HG03095 (cell line): Measurements from ENCODE around the gene ZDHHC7.
"Not testable (repeated sequence)": the region's sequence is repeated elsewhere in the genome, so short reads cannot be mapped to it uniquely, and the experiment has no call there.

Source experiments
- ATAC-seq: cut with Tn5 transposase; IDR thresholded peaks from one replicate; pipeline ENCODE4 v1.9.1; 2021; ENCODE audit warnings: moderate library complexity; ENCODE audit not compliant: unreplicated experiment

Gene ZDHHC7

DNA sequence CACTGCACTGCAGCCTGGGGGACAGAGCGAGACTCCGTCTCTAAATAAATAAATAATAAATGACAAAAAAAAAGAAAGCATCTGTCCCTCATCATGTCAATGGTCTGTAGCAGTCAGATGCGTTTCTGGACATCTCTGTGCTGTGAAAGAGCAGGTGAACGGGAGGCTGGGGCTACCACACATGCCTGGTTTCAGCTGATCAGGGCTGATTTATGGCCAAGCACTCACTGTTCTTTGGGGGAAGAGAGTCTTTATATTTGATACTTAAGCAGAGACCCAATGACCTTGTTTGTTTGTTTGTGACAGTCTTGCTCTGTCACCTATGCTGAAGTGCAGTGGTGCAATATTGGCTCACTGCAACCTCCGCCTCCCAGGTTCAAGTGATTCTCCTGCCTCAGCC, 33.7 kb upstream of the ZDHHC7 start:
- no peak for ATAC-seq

DNA sequence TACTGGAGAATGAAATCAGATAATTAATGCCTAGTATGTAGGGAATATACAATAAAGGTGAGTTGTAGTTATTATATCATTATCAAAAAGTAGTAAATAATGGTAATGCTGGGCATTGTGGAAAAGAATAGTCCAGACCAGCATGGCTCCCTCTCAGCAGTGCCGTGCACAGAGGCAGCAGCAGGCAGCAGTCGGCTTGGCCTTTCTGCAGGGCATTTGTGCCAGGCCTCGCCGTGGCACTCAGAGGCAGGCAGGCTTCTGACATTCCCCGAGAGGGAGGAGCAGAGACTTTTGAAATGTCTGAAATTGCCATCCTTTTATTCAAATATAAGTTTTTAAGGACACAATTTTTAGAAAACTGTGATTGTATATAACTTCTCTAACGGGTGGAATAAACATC, 31.3 kb upstream of the ZDHHC7 start:
- ATAC-seq, result no peak

DNA sequence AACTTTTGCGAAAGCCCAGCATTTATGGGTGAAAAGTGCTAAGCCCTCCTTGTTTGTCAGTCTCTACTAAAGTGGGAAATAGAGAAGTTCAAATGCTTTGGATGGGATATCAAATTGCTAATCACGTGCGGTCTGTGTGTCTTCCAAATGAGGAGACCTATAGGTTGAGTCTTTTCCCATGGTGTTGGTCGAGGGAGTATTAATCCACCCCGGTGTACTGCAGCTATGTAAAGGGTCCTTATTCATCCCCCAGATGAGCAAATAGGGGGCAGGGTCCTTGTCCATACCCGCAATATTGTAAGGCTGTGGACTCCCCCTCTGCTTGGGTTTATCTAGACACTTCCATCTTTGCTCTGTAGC, 30.8 kb upstream of the ZDHHC7 start:
- no peak for ATAC-seq

DNA sequence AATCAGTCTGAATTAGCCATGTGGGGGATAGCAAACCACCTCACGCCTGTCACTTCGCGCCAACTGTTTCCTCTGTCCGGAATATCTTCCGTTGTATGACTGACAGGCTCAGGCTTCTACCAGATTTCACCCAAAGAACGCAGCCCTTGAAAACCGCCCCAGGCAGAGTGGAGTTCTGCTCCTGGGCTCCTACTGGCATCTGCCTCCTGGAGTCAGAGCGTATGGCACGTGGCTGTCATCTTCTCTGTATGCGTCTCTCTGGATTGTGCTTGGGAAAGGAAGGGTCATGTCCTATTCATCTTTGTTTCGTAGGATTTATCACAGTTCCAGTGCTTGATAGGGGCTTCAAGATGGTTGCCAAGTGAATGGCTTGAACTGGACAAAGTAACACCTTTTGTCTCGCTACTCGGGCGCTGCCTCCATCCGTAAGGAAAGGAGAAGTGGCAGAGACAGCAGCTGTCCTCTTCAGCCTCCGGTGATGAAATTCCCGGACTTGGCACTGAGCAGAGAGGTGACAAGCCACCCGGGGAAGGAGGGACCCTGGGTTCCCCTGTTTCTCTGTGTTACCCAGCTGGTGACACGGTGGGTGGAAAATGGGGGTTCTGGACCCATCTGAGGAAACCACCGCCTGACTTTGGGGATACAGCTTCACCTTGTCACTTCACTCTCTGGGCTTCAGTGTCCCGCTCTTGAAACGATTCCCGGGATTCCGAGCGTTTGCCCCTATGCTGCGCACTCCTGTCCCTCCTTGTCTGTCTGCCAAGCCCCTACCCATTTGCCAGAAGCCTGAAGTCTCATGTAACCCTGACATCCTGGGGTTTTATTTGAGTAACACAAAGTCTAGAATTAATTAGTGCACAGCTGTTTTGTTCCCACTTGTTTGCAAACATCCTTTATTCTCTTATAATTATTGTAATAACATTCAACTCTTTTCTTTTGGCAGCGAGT, 30.2 kb upstream of the ZDHHC7 start:
- ATAC-seq, result no peak

DNA sequence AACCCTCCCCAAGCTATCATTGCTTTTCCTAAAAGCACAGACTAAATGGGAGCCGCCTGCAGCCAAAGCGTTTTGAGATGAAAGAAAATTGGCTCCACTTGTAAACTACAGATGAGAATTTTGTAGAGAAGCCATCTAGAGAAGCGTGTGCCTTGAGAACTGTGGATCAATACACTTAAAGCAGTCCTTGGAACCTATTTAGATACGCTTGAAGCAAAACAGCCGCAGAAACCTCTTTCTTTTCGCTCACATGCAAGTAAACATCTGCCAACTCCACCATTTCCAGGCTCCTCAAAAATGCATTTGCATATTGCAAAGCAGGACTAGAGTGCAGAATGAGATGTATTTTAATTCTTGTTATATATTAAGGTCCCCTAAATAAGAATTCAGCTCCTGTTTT, 29.4 kb upstream of the ZDHHC7 start:
- ATAC-seq, result no peak

DNA sequence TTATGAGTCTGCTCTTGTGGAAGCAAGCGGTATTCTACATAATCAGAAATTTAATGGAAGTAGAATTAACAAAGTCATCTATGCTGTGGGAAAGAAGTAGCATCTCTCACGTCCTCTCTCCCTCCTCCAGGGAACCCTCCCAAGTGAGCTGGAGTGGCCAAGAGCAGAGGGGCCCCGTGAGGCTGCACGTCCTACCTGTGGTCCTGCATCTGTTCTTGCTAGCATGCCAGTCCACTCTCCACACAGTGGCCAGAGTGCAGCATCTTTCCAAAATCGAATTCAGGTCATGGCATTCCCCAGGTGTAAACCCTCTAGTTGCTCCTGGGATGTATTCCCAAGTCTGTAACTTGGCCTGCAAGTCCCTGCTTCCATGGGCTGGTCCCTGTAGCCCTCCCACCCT, 26.4 kb upstream of the ZDHHC7 start:
- no peak for ATAC-seq

DNA sequence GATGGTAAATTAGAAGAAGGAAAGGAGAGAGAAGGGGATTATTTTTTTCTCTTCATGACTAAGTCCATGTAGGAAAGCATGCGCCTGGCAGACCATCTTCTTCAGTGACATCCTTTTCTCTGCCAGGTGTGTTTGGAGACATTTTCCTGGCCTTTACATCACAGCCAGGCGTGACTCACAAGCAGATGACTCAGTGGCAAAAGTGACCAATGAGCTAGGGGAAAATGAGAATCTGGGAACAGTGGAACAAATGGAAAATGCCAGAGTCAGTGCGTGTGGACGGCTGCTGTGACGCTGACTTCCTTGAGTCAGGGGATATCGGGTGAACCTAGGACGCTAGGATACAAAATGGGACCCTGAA, 25.7 kb upstream of the ZDHHC7 start:
- no peak for ATAC-seq

DNA sequence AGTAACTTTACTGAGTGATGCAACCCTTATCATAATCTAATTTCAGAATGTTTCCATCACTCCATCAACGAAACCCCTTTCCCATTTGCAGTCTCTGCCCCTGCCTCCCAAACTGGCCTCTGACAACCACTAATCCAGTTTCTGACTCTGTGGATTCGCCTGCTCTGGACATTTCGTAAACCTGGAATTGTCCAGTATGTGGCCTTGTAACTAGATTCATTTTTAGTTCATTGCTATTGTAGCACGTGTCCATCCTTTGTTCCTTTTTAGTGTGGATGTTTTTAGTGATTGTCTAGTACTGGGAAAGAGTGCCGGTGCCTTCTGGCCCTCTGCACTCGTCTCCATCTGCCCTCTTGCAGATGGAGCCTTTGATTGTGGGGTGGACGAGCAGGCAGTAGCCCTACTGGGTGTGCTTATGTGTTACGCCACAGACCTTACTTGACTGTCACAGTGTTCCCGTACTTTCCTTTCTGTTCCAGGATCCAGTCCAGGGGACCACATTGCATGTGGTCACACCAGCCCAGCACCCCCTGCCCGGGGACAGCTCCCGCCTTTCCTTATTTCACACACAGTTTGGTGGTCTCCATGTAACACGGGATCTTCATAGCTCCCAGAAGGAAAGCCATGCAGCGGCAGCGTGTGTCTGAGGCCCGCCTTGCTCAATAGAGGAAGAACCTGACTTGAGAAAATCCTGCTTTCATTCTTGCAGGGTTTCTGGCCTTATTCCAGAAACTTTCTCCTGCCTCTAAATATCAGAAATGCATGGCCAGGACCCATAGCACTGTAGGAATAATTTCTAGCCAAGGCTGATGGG, 25.1 kb upstream of the ZDHHC7 start:
- ATAC-seq, result no peak

DNA sequence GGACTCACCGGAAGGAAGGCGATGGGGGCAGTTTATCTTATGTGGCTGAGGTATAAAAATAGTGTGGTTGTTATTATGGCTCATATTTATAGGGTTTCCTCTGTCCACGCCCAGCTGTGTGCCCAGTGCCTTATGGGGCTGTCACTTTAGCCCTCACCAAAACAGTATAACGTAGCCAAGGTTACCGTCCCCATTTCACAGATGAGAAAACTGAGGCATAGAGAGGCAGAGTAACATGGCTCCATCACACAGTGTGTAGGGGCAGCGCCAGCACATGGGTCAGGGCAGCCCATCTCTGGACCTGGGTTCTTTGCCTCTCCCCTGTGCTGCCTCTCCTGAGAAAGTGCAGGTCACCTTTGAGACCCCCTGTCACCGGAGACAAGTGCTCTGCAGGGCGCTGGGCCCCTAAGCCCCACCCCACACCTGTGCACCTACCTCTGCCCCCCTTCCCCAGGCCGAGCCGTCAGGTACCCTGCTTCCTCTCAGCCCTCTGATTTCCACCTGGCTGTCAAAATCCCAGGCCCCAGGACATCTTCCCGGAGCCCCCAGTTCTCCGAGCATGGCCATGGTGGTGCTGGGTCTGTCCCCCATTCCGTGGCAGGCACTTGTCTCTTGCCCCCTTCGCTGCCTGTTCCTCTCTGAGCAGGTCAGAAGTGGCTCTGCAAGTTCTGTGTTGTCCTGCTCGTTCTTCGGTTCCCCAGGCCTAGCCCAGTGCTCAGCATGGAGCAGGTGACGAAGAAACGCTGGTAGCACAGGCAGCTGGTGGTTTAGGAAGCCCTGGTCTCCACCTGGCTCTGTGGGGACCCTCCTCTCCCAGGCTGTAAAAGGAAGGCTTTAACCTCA, 23.5 kb upstream of the ZDHHC7 start:
- no peak for ATAC-seq

DNA sequence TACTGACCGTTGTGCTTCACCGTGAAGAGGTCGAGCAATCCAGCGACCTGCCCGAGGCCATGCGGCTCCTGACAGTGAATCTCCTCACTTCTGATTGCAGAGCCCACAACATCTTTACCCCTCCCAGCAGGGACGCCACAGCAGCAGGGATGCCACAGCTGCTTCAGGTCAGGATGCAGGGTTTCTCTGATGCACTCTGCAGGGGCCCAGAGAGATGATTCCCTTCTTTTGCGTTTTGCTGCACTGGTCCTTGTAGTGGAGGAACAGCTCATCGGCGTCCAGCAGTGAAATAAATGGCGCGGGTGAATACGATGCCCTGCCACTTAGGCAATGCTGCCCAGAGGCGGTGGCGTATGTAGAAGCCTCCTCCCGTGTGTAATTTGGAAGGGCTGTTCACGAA, 21.8 kb upstream of the ZDHHC7 start:
- ATAC-seq, result no peak

DNA sequence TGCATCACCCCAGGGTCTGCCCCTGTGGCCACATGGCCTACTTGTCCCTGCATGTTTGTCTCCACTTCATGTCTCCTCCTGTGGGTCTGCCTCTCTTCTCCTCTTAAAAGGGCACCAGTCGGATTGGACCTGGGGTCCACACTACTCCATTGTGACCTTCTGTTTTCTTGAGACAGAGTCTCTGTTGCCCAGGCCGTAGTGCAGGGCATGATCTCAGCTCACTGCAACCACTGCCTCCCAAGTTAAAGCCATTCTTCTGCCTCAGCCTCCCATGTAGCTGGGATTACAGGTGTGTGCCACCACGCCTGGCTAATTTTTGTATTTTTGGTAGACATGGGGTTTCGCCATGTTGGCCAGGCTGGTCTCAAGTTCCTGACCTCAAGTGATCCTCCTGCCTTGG, 20.9 kb upstream of the ZDHHC7 start:
- not testable (repeated sequence) for ATAC-seq

DNA sequence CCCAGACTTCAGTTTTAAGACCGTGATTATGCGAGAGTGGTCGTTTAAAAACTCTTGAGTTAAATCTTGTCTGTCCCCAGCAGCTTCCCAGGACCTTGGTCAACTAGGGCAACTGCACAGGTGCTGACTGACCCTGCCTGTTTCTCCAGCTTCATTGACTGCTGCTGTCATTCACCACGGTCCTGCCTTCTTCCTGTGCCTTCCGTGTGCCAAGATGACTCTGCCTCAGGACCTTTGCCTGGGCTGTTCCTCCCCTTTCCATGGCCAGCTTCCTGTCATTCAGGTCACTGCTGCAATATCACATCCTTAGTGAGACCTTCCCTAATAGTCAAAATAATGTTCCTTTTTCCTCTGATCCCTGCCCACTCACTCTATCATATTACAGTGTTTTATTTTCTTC, 20.1 kb upstream of the ZDHHC7 start:
- ATAC-seq, result no peak

DNA sequence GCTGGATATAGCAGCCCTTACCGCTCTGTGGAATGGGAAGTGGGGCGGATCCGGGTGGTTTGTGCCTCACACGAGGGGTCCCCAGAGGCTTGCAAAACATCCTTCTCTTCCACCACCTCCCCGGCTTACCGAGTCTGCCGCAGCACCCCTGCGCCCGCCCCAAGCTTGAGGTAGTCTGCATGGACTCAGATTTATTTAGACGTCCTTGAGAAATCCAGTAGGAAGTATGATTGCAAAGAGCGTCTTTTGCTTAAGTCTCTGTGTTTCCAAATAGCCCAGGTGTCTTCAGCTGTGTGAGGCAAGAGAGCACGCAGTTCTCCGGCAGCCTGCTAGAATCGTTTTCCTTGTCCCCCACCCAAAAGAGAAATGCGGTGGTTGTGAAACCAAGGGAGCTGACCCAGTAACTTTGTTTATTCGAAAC, 18.7 kb upstream of the ZDHHC7 start:
- no peak for ATAC-seq

DNA sequence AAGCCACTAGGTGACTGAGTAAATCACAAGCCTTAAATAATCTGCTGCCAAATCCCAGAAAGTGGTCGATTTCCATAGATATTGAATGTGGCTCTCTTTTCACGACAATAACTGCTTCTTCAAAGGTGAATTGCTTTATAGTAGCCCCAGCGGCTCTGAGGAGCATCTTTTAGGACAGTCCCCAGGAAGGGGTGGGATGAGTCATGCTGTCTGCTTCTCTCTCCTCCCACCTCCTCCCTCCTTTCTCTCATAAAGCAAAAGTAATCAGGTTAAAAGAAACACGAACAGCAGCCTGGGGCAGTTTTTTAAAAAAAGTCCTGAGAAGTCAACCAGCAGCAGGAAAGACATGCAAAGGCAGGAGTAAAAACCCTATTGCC, 18.1 kb upstream of the ZDHHC7 start:
- peak; percentile 38 for ATAC-seq

DNA sequence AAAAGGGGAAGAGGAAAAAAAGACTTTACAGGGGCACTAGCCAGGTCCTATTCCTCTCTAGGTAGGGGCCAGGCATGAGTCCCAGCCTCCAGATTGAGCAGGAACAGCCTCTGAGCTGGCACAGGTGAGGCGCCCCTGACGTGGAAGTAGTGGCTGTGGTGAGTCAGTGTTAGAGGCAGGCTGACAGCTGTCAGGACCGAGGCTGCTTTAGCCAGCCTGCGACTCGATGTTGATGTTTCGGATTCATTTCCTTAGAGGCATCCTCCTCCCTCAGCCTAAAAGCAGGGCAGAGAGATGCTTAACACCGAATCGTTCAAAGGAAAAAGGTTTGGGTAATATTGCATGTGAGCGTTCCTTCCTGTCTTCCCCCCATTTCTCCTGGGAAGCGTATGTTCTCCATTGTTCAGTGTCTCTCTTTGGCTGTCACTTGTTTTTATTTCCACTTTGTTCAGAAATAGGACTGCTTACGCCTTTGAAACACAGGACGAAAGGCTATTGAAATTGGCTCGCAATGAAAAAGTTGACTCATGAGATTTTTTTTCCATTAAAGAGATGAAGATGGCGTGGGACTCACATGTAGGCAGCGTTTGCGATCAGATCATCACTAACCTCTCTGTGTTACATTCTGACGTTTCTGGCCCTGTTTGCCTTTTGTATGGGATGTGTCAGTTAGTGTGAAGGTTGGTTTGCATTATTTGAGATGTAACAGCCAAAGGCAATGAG, 17.5 kb upstream of the ZDHHC7 start:
- no peak for ATAC-seq

DNA sequence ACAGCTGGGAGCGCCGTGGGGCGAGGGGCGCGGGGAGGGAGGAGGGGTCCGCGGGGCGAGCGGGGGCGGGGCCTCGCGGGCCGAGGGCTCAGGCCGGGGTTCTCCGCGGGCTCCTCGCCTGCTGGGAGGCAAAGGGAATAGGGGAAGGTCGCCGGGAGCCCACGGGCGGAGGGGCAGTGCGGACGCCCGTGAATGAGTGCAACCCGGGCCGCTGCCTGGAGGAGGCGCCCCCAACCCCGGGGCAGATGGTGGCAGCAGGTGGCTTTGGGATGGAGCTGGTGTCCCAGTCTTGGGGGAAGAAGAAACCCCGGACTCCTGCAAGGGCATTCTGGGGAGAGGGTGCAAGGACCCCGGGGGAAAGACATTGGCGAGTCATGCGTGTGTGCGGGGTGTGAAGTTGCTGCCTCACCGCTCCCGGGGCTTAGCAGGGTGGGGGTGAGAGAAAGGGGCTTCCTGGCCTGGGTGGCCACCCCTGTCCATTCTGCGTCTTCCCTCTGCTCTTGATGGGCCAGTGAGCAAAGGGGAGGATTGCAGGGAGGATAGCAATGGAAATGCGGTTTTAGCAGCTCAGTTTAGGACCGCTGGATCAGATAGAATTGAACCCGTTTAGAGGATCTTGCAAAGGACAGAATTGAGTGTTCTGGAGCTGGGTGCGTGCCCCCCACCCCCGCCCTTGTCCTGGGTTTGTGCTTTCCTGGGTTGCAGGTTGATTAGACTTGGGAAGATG, 16.8 kb upstream of the ZDHHC7 start:
- ATAC-seq, result peak; percentile 7

DNA sequence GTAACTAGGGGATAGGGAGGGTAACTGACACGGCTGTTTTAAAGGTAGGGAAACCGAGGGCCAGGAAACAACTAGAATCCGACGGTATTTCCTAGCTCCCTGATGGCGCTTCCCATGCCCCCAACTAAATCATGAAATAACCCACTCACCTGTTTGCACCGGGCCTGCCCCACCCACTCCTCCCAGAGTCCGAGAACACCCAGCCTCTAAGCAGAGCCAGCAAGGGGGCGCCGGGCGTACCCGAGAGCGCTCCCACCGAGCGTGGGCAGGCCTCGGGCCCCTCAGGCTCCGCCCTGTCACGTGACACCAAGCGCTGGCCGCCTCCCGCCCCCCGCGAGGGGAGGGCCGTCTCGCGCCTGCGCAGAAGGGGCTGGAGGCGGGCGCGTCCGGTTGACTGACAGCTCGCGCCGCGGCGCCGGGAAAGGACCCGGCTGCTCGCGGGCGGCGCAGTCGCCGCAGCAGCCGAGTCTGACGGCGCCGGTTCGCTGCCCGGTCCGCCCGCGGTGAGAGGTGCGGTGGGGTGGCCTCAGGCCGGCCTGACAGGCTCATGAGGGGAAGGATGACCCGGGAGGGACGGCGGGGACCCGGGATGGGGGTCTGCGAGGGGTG, 16.1 kb upstream of the ZDHHC7 start, which contains the start of gene KIAA0513:
TSS of gene KIAA0513 (plus strand) at position 447 of the 609 bp plus-strand sequence. CDS start 39,277 bp downstream, outside the sequence.
- peak; percentile 63 for ATAC-seq

DNA sequence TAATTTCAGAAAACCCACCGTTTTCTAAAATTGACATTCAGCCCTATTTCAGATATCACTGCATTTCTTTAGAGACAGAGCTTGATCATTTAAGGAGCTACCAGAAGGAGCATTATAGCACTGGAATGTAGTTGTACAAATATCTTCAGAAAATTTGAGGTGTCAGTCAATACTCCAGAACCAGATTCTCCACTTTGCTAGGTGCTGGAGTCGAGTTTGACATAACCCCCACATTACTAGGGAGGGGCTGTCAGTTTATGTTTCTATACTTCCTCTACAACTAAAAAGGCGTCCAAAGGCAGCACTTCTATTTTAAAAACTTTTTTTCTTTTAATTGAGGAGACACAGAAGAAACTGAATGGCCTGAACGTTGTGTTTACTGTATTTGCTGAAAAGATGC, 15.4 kb upstream of the ZDHHC7 start:
- no peak for ATAC-seq
